CD14-positive monocyte (primary cell): ENCODE measurements around the gene SNAP47. TPM values are rescaled to one million over a fixed set of nuclear protein-coding genes. Genes with fewer than 3 reads are reported as not detected.

Experiments
- DNase-seq, 3 donors: peaks; one replicate each; pipeline ENCODE4 v3.0.0-alpha.2; 2011 to 2022
- H2AFZ ChIP-seq: 2 replicates; pipeline ENCODE4 v1.6.0; 2012; ENCODE audit warnings: mild to moderate bottlenecking, low read depth, low read length, inconsistent platforms; ENCODE audit not compliant: insufficient read depth, poor library complexity, severe bottlenecking
- H3K27ac ChIP-seq, 2 donors: 1 replicate in 1 of 2; 2 replicates in 1 of 2; pipeline ENCODE4 v1.5.1; 2012 to 2013; ENCODE audit warnings: low read length in 2 of 2, control low read depth in 1 of 2, inconsistent platforms in 1 of 2, low read depth in 1 of 2, mild to moderate bottlenecking in 1 of 2
- H3K27me3 ChIP-seq, 2 donors: one replicate each; pipeline versions ENCODE4 v1.6.0 to v1.6.1; 2011 to 2013; ENCODE audit warnings: low read length in 2 of 2; ENCODE audit not compliant: control insufficient read depth in 2 of 2, insufficient read depth in 2 of 2
- H3K36me3 ChIP-seq, 2 donors: replicated peaks in 1 of 2; 1 replicate in 1 of 2; 2 replicates in 1 of 2; pipeline versions ENCODE4 v1.5.1 to v1.6.1; 2012 to 2013; ENCODE audit warnings: low read length in 2 of 2, control low read depth in 1 of 2, inconsistent platforms in 1 of 2, mild to moderate bottlenecking in 1 of 2; ENCODE audit not compliant: insufficient read depth in 2 of 2, control insufficient read depth in 1 of 2
- H3K4me1 ChIP-seq, 2 donors: 1 replicate in 1 of 2; 2 replicates in 1 of 2; pipeline versions ENCODE4 v1.5.1 to v1.6.1; 2012 to 2013; ENCODE audit warnings: low read length in 2 of 2, control low read depth in 1 of 2, inconsistent platforms in 1 of 2, mild to moderate bottlenecking in 1 of 2, moderate library complexity in 1 of 2; ENCODE audit not compliant: insufficient read depth in 2 of 2, control insufficient read depth in 1 of 2
- H3K4me2 ChIP-seq: replicated peaks from 2 replicates; pipeline ENCODE3; 2012; ENCODE audit warnings: low read length, moderate library complexity, mild to moderate bottlenecking; ENCODE audit not compliant: poor library complexity, severe bottlenecking; ENCODE audit errors: extremely low read depth
- H3K4me3 ChIP-seq, 3 experiments: fragments of 200-600 bp in 1 of 3; sonication (generic) in 1 of 3; replicated peaks in 1 of 3; 1 replicate in 2 of 3; 2 replicates in 1 of 3; pipeline ENCODE4 v1.5.1; 2011 to 2013; ENCODE audit warnings: low read length in 3 of 3, mild to moderate bottlenecking in 3 of 3, control low read depth in 2 of 3, low read depth in 2 of 3, inconsistent platforms in 1 of 3, moderate library complexity in 1 of 3
- H3K79me2 ChIP-seq: 2 replicates; pipeline ENCODE4 v1.6.0; 2012; ENCODE audit warnings: mild to moderate bottlenecking, control low read depth, inconsistent platforms, low read length, moderate library complexity; ENCODE audit not compliant: insufficient read depth
- H3K9ac ChIP-seq: 2 replicates; pipeline ENCODE4 v1.6.0; 2017; ENCODE audit warnings: low read length, mild to moderate bottlenecking; ENCODE audit not compliant: insufficient read depth, poor library complexity, severe bottlenecking
- H3K9me3 ChIP-seq, 2 donors: replicated peaks in 1 of 2; 1 replicate in 1 of 2; 2 replicates in 1 of 2; pipeline versions ENCODE4 v1.5.1 to v1.6.1; 2012 to 2013; ENCODE audit warnings: low read length in 2 of 2, control low read depth in 1 of 2; ENCODE audit not compliant: control insufficient read depth in 1 of 2, insufficient read depth in 1 of 2
- H4K20me1 ChIP-seq: 2 replicates; pipeline ENCODE4 v1.6.0; 2012; ENCODE audit warnings: mild to moderate bottlenecking, low read length, control low read depth, moderate library complexity; ENCODE audit not compliant: insufficient read depth
- H3K27ac Mint-ChIP-seq, 7 donors: one replicate each; pipeline ENCODE4 v1.8.0; 2020; ENCODE audit warnings: mild to moderate bottlenecking in 7 of 7, mixed read lengths in 7 of 7, moderate library complexity in 6 of 7, inconsistent platforms in 2 of 7
- H3K27me3 Mint-ChIP-seq, 3 donors: one replicate each; pipeline ENCODE4 v1.8.0; 2021 to 2022; ENCODE audit warnings: low read depth in 3 of 3, mild to moderate bottlenecking in 3 of 3, mixed read lengths in 3 of 3, moderate library complexity in 3 of 3, inconsistent platforms in 1 of 3
- H3K36me3 Mint-ChIP-seq, 2 donors: one replicate each; pipeline ENCODE4 v1.8.0; 2020; ENCODE audit warnings: mixed read lengths in 2 of 2, inconsistent platforms in 1 of 2, mild to moderate bottlenecking in 1 of 2
- H3K4me1 Mint-ChIP-seq: one replicate; pipeline ENCODE4 v1.8.0; 2020; ENCODE audit warnings: mild to moderate bottlenecking, mixed read lengths
- H3K4me3 Mint-ChIP-seq, 2 donors: one replicate each; pipeline ENCODE4 v1.8.0; 2020; ENCODE audit warnings: mild to moderate bottlenecking in 2 of 2, mixed read lengths in 2 of 2, moderate library complexity in 1 of 2
- H3K9me3 Mint-ChIP-seq, 7 donors: one replicate each; pipeline ENCODE4 v1.8.0; 2020 to 2022; ENCODE audit warnings: mixed read lengths in 7 of 7, mild to moderate bottlenecking in 6 of 7, moderate library complexity in 6 of 7, inconsistent platforms in 2 of 7
- CTCF ChIP-seq: fragments of 200-600 bp; IDR thresholded peaks from one replicate; pipeline ENCODE4 v1.8.0; 2022; ENCODE audit warnings: antibody characterized with exemption, mild to moderate bottlenecking
- WGBS: methylation state at CpG from one replicate; pipeline ENCODE4 v1.1.5; 2013; ENCODE audit warnings: missing lambda C conversion rate; ENCODE audit not compliant: insufficient coverage; 5-methylcytosine and 5-hydroxymethylcytosine counted together
- intact Hi-C, 2 donors: fragments of 100-400 bp; cut with micrococcal nuclease; formaldehyde crosslinking; loops; one replicate each; pipeline versions ENCODE4 v1.15.0 to v1.15.1; 2023
- polyA plus RNA-seq, 3 donors: library from polyadenylated mRNA; depleted of rRNA in 1 of 3; unstranded in 2 of 3; stranded (reverse) in 1 of 3; fragments of 300-500 nt in 2 of 3; fragments of >200 nt in 1 of 3; fragmentation: Illumina TruSeq in 2 of 3; gene quantifications; 1 replicate in 2 of 3; 2 replicates in 1 of 3; pipeline ENCODE4 v1.2.3, GENCODE V29; 2012 to 2021

Gene SNAP47
- polyA plus RNA-seq, 3 donors, result 15.4 to 25.0 (median 20.5) TPM

- Mint-ChIP-seq H3K4me1 (no peaks in the 10 kb centered on the region), H3K9me3 (no peaks in the 10 kb centered on the region), H3K27ac (no peak overlapping the region), H3K36me3 (no peaks in the 10 kb centered on the region), H3K27me3 (peaks cover 0 to 10% (median 3%) of the 10 kb centered on the region in 3 donors), H3K4me3 (no peak overlapping the region)
- no peak for DNase-seq
- WGBS, result 100% methylated on average over 1 of the region's 3 CpGs
- Histone ChIP-seq H4K20me1 (no peaks in the 10 kb centered on the region), H3K79me2 (no peaks in the 10 kb centered on the region), H3K9me3 (no peaks in the 10 kb centered on the region), H3K9ac (no peak overlapping the region), H3K36me3 (no peaks in the 10 kb centered on the region), H3K27ac (no peak overlapping the region), H3K4me1 (no peaks in the 10 kb centered on the region), H3K4me2 (no peak overlapping the region), H3K4me3 (no peak overlapping the region), H3K27me3 (no peaks in the 10 kb centered on the region), H2AFZ (no peak overlapping the region)
- intact Hi-C loops, result no loop called here
- no peak for TF ChIP-seq CTCF
Observed at GRCh38 chr1:227797625-227798024, 62.4 kb downstream of the SNAP47 start.

GRCh38 chr1:227798078-227798802 is 63.0 kb downstream of the SNAP47 start:
- no peaks in the 10 kb centered on the region for H3K36me3 ChIP-seq
- H3K4me2 ChIP-seq, result no peak overlapping the region
- Mint-ChIP-seq H3K27ac (no peak overlapping the region), H3K4me3 (no peak overlapping the region), H3K27me3 (peaks cover under 1 to 11% (median 3%) of the 10 kb centered on the region in 3 donors), H3K9me3 (peaks cover 0 to 3% (median 0%) of the 10 kb centered on the region in 7 donors), H3K36me3 (no peaks in the 10 kb centered on the region), H3K4me1 (no peaks in the 10 kb centered on the region)
- no peak overlapping the region for H3K9ac ChIP-seq
- no peaks in the 10 kb centered on the region for H4K20me1 ChIP-seq
- 96% methylated on average over 16 of the region's 16 CpGs for WGBS
- no peak overlapping the region for H3K27ac ChIP-seq
- H2AFZ ChIP-seq, result no peak overlapping the region
- H3K9me3 ChIP-seq, result no peaks in the 10 kb centered on the region
- H3K4me1 ChIP-seq, result no peaks in the 10 kb centered on the region
- intact Hi-C loops, result no loop called here
- H3K4me3 ChIP-seq, result no peak overlapping the region
- TF ChIP-seq CTCF, result no peak
- DNase-seq, result no peak
- no peaks in the 10 kb centered on the region for H3K79me2 ChIP-seq
- H3K27me3 ChIP-seq, result no peaks in the 10 kb centered on the region
